Measurements from ENCODE around the gene NFYA. TPM values are rescaled to one million over a fixed set of nuclear protein-coding genes. Genes with fewer than 3 reads are reported as not detected.

Gene NFYA
- total RNA-seq, 1 donor from 2014 or later, result 47.9 TPM

GRCh38 chr6:41093729-41094128, 21.0 kb downstream of the NFYA start:
- H3K4me2 ChIP-seq, result no peak overlapping the region
- no peaks in the 10 kb centered on the region for H3K79me2 ChIP-seq (ENCODE audit: low read depth)
- H4K20me1 ChIP-seq (ENCODE audit: low read depth), result peaks cover 13% of the 10 kb centered on the region
- H3K4me3 ChIP-seq, result no peak overlapping the region
- peaks cover 40% of the 10 kb centered on the region for H3K36me3 ChIP-seq
- Mint-ChIP-seq H3K27ac (no peak overlapping the region), H3K9me3 (no peaks in the 10 kb centered on the region), H3K4me3 (no peak overlapping the region), H3K36me3 (peaks cover 42% of the 10 kb centered on the region), H3K27me3 (ENCODE audit: insufficient read depth, low read depth) (no peaks in the 10 kb centered on the region), H3K4me1 (no peaks in the 10 kb centered on the region)
- no peaks in the 10 kb centered on the region for H3K4me1 ChIP-seq
- H3K9me3 ChIP-seq (ENCODE audit: low read depth), result no peaks in the 10 kb centered on the region
- H3F3A ChIP-seq (ENCODE audit: low read depth), result no peaks in the 10 kb centered on the region
- H3K27ac ChIP-seq, result no peak overlapping the region
- H3K9ac ChIP-seq, result no peak overlapping the region
- TF ChIP-seq EZH2 (IDR thresholded peaks at IDR 0.05), result no peak
- TF ChIP-seq, protein P1, sequence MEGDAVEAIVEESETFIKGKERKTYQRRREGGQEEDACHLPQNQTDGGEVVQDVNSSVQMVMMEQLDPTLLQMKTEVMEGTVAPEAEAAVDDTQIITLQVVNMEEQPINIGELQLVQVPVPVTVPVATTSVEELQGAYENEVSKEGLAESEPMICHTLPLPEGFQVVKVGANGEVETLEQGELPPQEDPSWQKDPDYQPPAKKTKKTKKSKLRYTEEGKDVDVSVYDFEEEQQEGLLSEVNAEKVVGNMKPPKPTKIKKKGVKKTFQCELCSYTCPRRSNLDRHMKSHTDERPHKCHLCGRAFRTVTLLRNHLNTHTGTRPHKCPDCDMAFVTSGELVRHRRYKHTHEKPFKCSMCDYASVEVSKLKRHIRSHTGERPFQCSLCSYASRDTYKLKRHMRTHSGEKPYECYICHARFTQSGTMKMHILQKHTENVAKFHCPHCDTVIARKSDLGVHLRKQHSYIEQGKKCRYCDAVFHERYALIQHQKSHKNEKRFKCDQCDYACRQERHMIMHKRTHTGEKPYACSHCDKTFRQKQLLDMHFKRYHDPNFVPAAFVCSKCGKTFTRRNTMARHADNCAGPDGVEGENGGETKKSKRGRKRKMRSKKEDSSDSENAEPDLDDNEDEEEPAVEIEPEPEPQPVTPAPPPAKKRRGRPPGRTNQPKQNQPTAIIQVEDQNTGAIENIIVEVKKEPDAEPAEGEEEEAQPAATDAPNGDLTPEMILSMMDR (IDR thresholded peaks at IDR 0.05), result no peak
- no peak for TF ChIP-seq EZH2phosphoT487 (IDR thresholded peaks at IDR 0.05)
- H2AFZ ChIP-seq (replicated peaks), result no peak overlapping the region
- H3K27me3 ChIP-seq, result no peaks in the 10 kb centered on the region
- no peak for DNase-seq (ENCODE audit: low spot score)

- Mint-ChIP-seq H3K36me3 (peaks cover 44% of the 10 kb centered on the region), H3K27me3 (ENCODE audit: insufficient read depth, low read depth) (no peaks in the 10 kb centered on the region), H3K4me1 (no peaks in the 10 kb centered on the region), H3K27ac (no peak overlapping the region), H3K4me3 (no peak overlapping the region), H3K9me3 (no peaks in the 10 kb centered on the region)
- Histone ChIP-seq H3K9me3 (ENCODE audit: low read depth) (no peaks in the 10 kb centered on the region), H3K36me3 (peaks cover 40% of the 10 kb centered on the region), H3K4me3 (no peak overlapping the region), H3K27ac (no peak overlapping the region), H3K79me2 (ENCODE audit: low read depth) (no peaks in the 10 kb centered on the region), H3K27me3 (no peaks in the 10 kb centered on the region), H2AFZ (replicated peaks) (no peak overlapping the region), H3K4me1 (no peaks in the 10 kb centered on the region), H3F3A (ENCODE audit: low read depth) (peaks cover 16% of the 10 kb centered on the region), H4K20me1 (ENCODE audit: low read depth) (peaks cover 7% of the 10 kb centered on the region), H3K4me2 (no peak overlapping the region), H3K9ac (no peak overlapping the region)
- no peak for DNase-seq (ENCODE audit: low spot score)
- TF ChIP-seq EZH2phosphoT487 (IDR thresholded peaks at IDR 0.05) (no peak), EZH2 (IDR thresholded peaks at IDR 0.05) (no peak)
- TF ChIP-seq, protein P1 (IDR thresholded peaks at IDR 0.05), result no peak
Observed at GRCh38 chr6:41097467-41098090, 24.8 kb downstream of the NFYA start.

- no peak overlapping the region for H3K9ac ChIP-seq
- Mint-ChIP-seq H3K27me3 (ENCODE audit: insufficient read depth, low read depth) (no peaks in the 10 kb centered on the region), H3K36me3 (peaks cover 43% of the 10 kb centered on the region), H3K9me3 (no peaks in the 10 kb centered on the region), H3K27ac (no peak overlapping the region), H3K4me1 (no peaks in the 10 kb centered on the region), H3K4me3 (no peak overlapping the region)
- H4K20me1 ChIP-seq (ENCODE audit: low read depth), result peaks cover 7% of the 10 kb centered on the region
- no peaks in the 10 kb centered on the region for H3K27me3 ChIP-seq
- no peaks in the 10 kb centered on the region for H3K4me1 ChIP-seq
- no peak for DNase-seq (ENCODE audit: low spot score)
- H2AFZ ChIP-seq (replicated peaks), result no peak overlapping the region
- no peaks in the 10 kb centered on the region for H3K79me2 ChIP-seq (ENCODE audit: low read depth)
- peaks cover 34% of the 10 kb centered on the region for H3K36me3 ChIP-seq
- no peak overlapping the region for H3K27ac ChIP-seq
- H3K9me3 ChIP-seq (ENCODE audit: low read depth), result no peaks in the 10 kb centered on the region
- TF ChIP-seq EZH2 (IDR thresholded peaks at IDR 0.05) (no peak), EZH2phosphoT487 (IDR thresholded peaks at IDR 0.05) (no peak)
- TF ChIP-seq, protein P1 (IDR thresholded peaks at IDR 0.05), result no peak
- H3K4me3 ChIP-seq, result no peak overlapping the region
- peaks cover 16% of the 10 kb centered on the region for H3F3A ChIP-seq (ENCODE audit: low read depth)
- no peak overlapping the region for H3K4me2 ChIP-seq
Observed at GRCh38 chr6:41098366-41098765, 25.6 kb downstream of the NFYA start.
